ENCODE data around the gene NHSL2.
A peak's percentile ranks its signal among the peaks of the same experiment; 100 is the strongest.

NHSL2 gene

GRCh38 chrX:72071213-72071612 lies 160.6 kb downstream of the NHSL2 start:
- no peak for DNase-seq (ENCODE audit: low read depth in 2 of 2)

- DNase-seq (ENCODE audit: low read depth in 2 of 2) = no peak
Observed at GRCh38 chrX:72073633-72074032, 163.0 kb downstream of the NHSL2 start.

- no peak for DNase-seq (ENCODE audit: low read depth in 2 of 2)
Observed at GRCh38 chrX:72078411-72078810, 167.8 kb downstream of the NHSL2 start.

GRCh38 chrX:72079607-72080006 lies 169.0 kb downstream of the NHSL2 start:
- DNase-seq (ENCODE audit: low read depth in 2 of 2) = no peak

GRCh38 chrX:72080150-72080549 lies 169.5 kb downstream of the NHSL2 start:
- no peak for DNase-seq (ENCODE audit: low read depth in 2 of 2)

- DNase-seq (ENCODE audit: low read depth in 2 of 2) = no peak
Observed at GRCh38 chrX:72080800-72081199, 170.2 kb downstream of the NHSL2 start.

- DNase-seq (ENCODE audit: low read depth in 2 of 2) = no peak
Observed at GRCh38 chrX:72081605-72082320, 171.1 kb downstream of the NHSL2 start.

- DNase-seq (ENCODE audit: low read depth in 2 of 2) = no peak
Observed at GRCh38 chrX:72083291-72083690, 172.6 kb downstream of the NHSL2 start.

- DNase-seq (ENCODE audit: low read depth in 2 of 2) = no peak
Observed at GRCh38 chrX:72084114-72084513, 173.5 kb downstream of the NHSL2 start.

GRCh38 chrX:72086995-72087394 lies 176.3 kb downstream of the NHSL2 start:
- no peak for DNase-seq (ENCODE audit: low read depth in 2 of 2)

GRCh38 chrX:72088761-72089160 lies 178.1 kb downstream of the NHSL2 start:
- no peak for DNase-seq (ENCODE audit: low read depth in 2 of 2)

GRCh38 chrX:72089254-72089653 lies 178.6 kb downstream of the NHSL2 start:
- DNase-seq (ENCODE audit: low read depth in 2 of 2) = no peak

GRCh38 chrX:72094894-72095293 lies 184.2 kb downstream of the NHSL2 start:
- peak; percentile 17 to 31 for DNase-seq (ENCODE audit: low read depth in 2 of 2)

- no peak for DNase-seq (ENCODE audit: low read depth in 2 of 2)
Observed at GRCh38 chrX:72095370-72095769, 184.7 kb downstream of the NHSL2 start.

- no peak for DNase-seq (ENCODE audit: low read depth in 2 of 2)
Observed at GRCh38 chrX:72097098-72097497, 186.5 kb downstream of the NHSL2 start.

GRCh38 chrX:72100051-72100755 lies 189.6 kb downstream of the NHSL2 start:
- DNase-seq (ENCODE audit: low read depth in 2 of 2) = no peak

- peak; percentile 40 to 48 for DNase-seq (ENCODE audit: low read depth in 2 of 2)
Observed at GRCh38 chrX:72100824-72101351, 190.2 kb downstream of the NHSL2 start.

- no peak for DNase-seq (ENCODE audit: low read depth in 2 of 2)
Observed at GRCh38 chrX:72101597-72102037, 191.0 kb downstream of the NHSL2 start.

GRCh38 chrX:72102126-72102525 lies 191.5 kb downstream of the NHSL2 start:
- DNase-seq (ENCODE audit: low read depth in 2 of 2) = no peak

- no peak for DNase-seq (ENCODE audit: low read depth in 2 of 2)
Observed at GRCh38 chrX:72102760-72103159, 192.1 kb downstream of the NHSL2 start.

GRCh38 chrX:72105436-72105835 lies 194.8 kb downstream of the NHSL2 start:
- peak in 1 of 2 donors; percentile 24 for DNase-seq (ENCODE audit: low read depth in 2 of 2)

GRCh38 chrX:72107320-72107719 lies 196.7 kb downstream of the NHSL2 start:
- no peak for DNase-seq (ENCODE audit: low read depth in 2 of 2)

Data from stimulated activated CD8-positive, alpha-beta memory T cell treated with anti-CD3 and anti-CD28 coated beads, Interleukin-2, amount 100 ng/mL, for 1 hour (primary cell).